IPS-15b (cell line): ENCODE results near the gene FBH1.

Source experiments
- H3K27me3 ChIP-seq: one replicate; pipeline ENCODE4 v1.6.1; 2013; ENCODE audit warnings: low read length; ENCODE audit not compliant: control insufficient read depth, insufficient read depth
- H3K36me3 ChIP-seq: one replicate; pipeline ENCODE4 v1.6.1; 2013; ENCODE audit warnings: low read length; ENCODE audit not compliant: control insufficient read depth, insufficient read depth
- H3K4me1 ChIP-seq: one replicate; pipeline ENCODE4 v1.6.1; 2013; ENCODE audit warnings: mild to moderate bottlenecking, low read length; ENCODE audit not compliant: control insufficient read depth, insufficient read depth
- H3K4me3 ChIP-seq: one replicate; pipeline ENCODE4 v1.5.1; 2013; ENCODE audit warnings: low read depth, low read length
- H3K9ac ChIP-seq: one replicate; pipeline ENCODE4 v1.6.1; 2013; ENCODE audit warnings: low read depth, mild to moderate bottlenecking, low read length
- H3K9me3 ChIP-seq: one replicate; pipeline ENCODE4 v1.6.1; 2013; ENCODE audit warnings: mild to moderate bottlenecking, low read length; ENCODE audit not compliant: control insufficient read depth, insufficient read depth

FBH1 gene

GRCh38 chr10:5887029-5887428, 3.0 kb upstream of the FBH1 start:
- Histone ChIP-seq H3K9ac (no peak overlapping the region), H3K4me3 (no peak overlapping the region), H3K9me3 (no peaks in the 10 kb centered on the region), H3K36me3 (peaks cover 13% of the 10 kb centered on the region), H3K4me1 (peaks cover 6% of the 10 kb centered on the region), H3K27me3 (no peaks in the 10 kb centered on the region)

- Histone ChIP-seq H3K4me1 (peaks cover 6% of the 10 kb centered on the region), H3K9me3 (no peaks in the 10 kb centered on the region), H3K9ac (no peak overlapping the region), H3K36me3 (peaks cover 13% of the 10 kb centered on the region), H3K4me3 (peak overlapping the region; percentile 61), H3K27me3 (no peaks in the 10 kb centered on the region)
Observed at GRCh38 chr10:5887641-5888040, 2.4 kb upstream of the FBH1 start.

GRCh38 chr10:5888351-5888750, 1.7 kb upstream of the FBH1 start:
- Histone ChIP-seq H3K4me1 (peaks cover 6% of the 10 kb centered on the region), H3K27me3 (no peaks in the 10 kb centered on the region), H3K36me3 (peaks cover 8% of the 10 kb centered on the region), H3K9me3 (no peaks in the 10 kb centered on the region), H3K9ac (peak overlapping the region; percentile 67), H3K4me3 (peak overlapping the region; percentile 61)

- Histone ChIP-seq H3K4me1 (peaks cover 6% of the 10 kb centered on the region), H3K36me3 (peaks cover 8% of the 10 kb centered on the region), H3K9ac (peak overlapping the region; percentile 80), H3K27me3 (no peaks in the 10 kb centered on the region), H3K9me3 (no peaks in the 10 kb centered on the region), H3K4me3 (peak overlapping the region; percentile 61)
Observed at GRCh38 chr10:5888843-5889623, 1.0 kb upstream of the FBH1 start.

- H3K9me3 ChIP-seq: no peaks in the 10 kb centered on the region
- peaks cover 8% of the 10 kb centered on the region for H3K36me3 ChIP-seq
- peaks cover 6% of the 10 kb centered on the region for H3K4me1 ChIP-seq
- peak overlapping the region; percentile 88 for H3K4me3 ChIP-seq
- peak overlapping the region; percentile 70 for H3K9ac ChIP-seq
- no peaks in the 10 kb centered on the region for H3K27me3 ChIP-seq
Observed at GRCh38 chr10:5890452-5890915, 441 bp downstream of the FBH1 start.

- H3K36me3 ChIP-seq: peaks cover 8% of the 10 kb centered on the region
- H3K4me3 ChIP-seq: peak overlapping the region; percentile 88
- no peak overlapping the region for H3K9ac ChIP-seq
- peaks cover 7% of the 10 kb centered on the region for H3K4me1 ChIP-seq
- H3K27me3 ChIP-seq: no peaks in the 10 kb centered on the region
- no peaks in the 10 kb centered on the region for H3K9me3 ChIP-seq
Observed at GRCh38 chr10:5891009-5891408, 966 bp downstream of the FBH1 start.

- Histone ChIP-seq H3K9ac (no peak overlapping the region), H3K36me3 (peaks cover 8% of the 10 kb centered on the region), H3K9me3 (no peaks in the 10 kb centered on the region), H3K4me3 (no peak overlapping the region), H3K27me3 (no peaks in the 10 kb centered on the region), H3K4me1 (peaks cover 10% of the 10 kb centered on the region)
Observed at GRCh38 chr10:5892007-5892406, 2.0 kb downstream of the FBH1 start.

- Histone ChIP-seq H3K9me3 (no peaks in the 10 kb centered on the region), H3K4me3 (no peak overlapping the region), H3K4me1 (peaks cover 8% of the 10 kb centered on the region), H3K27me3 (no peaks in the 10 kb centered on the region), H3K9ac (no peak overlapping the region), H3K36me3 (peaks cover 4% of the 10 kb centered on the region)
Observed at GRCh38 chr10:5893321-5893720, 3.3 kb downstream of the FBH1 start.

- H3K4me3 ChIP-seq: no peak overlapping the region
- H3K27me3 ChIP-seq: no peaks in the 10 kb centered on the region
- no peak overlapping the region for H3K9ac ChIP-seq
- H3K36me3 ChIP-seq: peaks cover 4% of the 10 kb centered on the region
- H3K4me1 ChIP-seq: peaks cover 6% of the 10 kb centered on the region
- no peaks in the 10 kb centered on the region for H3K9me3 ChIP-seq
Observed at GRCh38 chr10:5894403-5894802, 4.4 kb downstream of the FBH1 start.

GRCh38 chr10:5894873-5895272, 4.8 kb downstream of the FBH1 start:
- Histone ChIP-seq H3K36me3 (peaks cover 4% of the 10 kb centered on the region), H3K27me3 (no peaks in the 10 kb centered on the region), H3K9ac (no peak overlapping the region), H3K4me1 (peaks cover 6% of the 10 kb centered on the region), H3K4me3 (no peak overlapping the region), H3K9me3 (no peaks in the 10 kb centered on the region)

GRCh38 chr10:5895365-5895764, 5.3 kb downstream of the FBH1 start:
- Histone ChIP-seq H3K4me3 (no peak overlapping the region), H3K36me3 (peaks cover 4% of the 10 kb centered on the region), H3K9ac (no peak overlapping the region), H3K27me3 (no peaks in the 10 kb centered on the region), H3K9me3 (no peaks in the 10 kb centered on the region), H3K4me1 (peaks cover 6% of the 10 kb centered on the region)

- Histone ChIP-seq H3K4me3 (no peak overlapping the region), H3K9ac (no peak overlapping the region), H3K9me3 (no peaks in the 10 kb centered on the region), H3K4me1 (peaks cover 6% of the 10 kb centered on the region), H3K36me3 (peaks cover 4% of the 10 kb centered on the region), H3K27me3 (no peaks in the 10 kb centered on the region)
Observed at GRCh38 chr10:5895804-5896203, 5.8 kb downstream of the FBH1 start.
